ENCODE results near the gene MDM1. TPM values are rescaled to one million over a fixed set of nuclear protein-coding genes. Genes with fewer than 3 reads are reported as not detected.

The MDM1 gene
- total RNA-seq, 4 donors from 2014 or later = 5.9 to 9.3 (median 7.6) TPM

- TF ChIP-seq POLR2A (IDR thresholded peaks at IDR 0.05) = no peak
- TF ChIP-seq CTCF (IDR thresholded peaks at IDR 0.05) = no peak
- DNase-seq (ENCODE audit: low spot score in 2 of 2) = no peak
- no peak overlapping the region for H3K4me3 ChIP-seq (ENCODE audit: low read depth, poor library complexity, severe bottlenecking)
- intact Hi-C loops (cut with DNase I; ENCODE audit: low total_unique reads) = no loop called here
- WGBS, 2 donors = 93 to 95% methylated on average over 4 of the region's 4 CpGs
These were observed 50.7 kb downstream of the MDM1 start for GRCh38 chr12:68281322-68282077.

- WGBS, 2 donors = 84 to 95% methylated on average over 2 of the region's 2 CpGs
- intact Hi-C loops (cut with DNase I; ENCODE audit: low total_unique reads) = no loop called here
- no peak for DNase-seq (ENCODE audit: low spot score in 2 of 2)
- no peak overlapping the region for H3K4me3 ChIP-seq (ENCODE audit: low read depth, poor library complexity, severe bottlenecking)
- TF ChIP-seq POLR2A (IDR thresholded peaks at IDR 0.05) = no peak
- TF ChIP-seq CTCF (IDR thresholded peaks at IDR 0.05) = no peak
These were observed 51.9 kb downstream of the MDM1 start for GRCh38 chr12:68280240-68280639.

- intact Hi-C loops (cut with DNase I; ENCODE audit: low total_unique reads) = no loop called here
- WGBS, 2 donors = 76 to 80% methylated on average over 5 of the region's 5 CpGs
- DNase-seq (ENCODE audit: low spot score in 2 of 2) = no peak
- H3K4me3 ChIP-seq (ENCODE audit: low read depth, poor library complexity, severe bottlenecking) = no peak overlapping the region
- TF ChIP-seq POLR2A (IDR thresholded peaks at IDR 0.05) = no peak
- no peak for TF ChIP-seq CTCF (IDR thresholded peaks at IDR 0.05)
These were observed 52.7 kb downstream of the MDM1 start for GRCh38 chr12:68279227-68280054.

GRCh38 chr12:68276402-68276930 lies 55.7 kb downstream of the MDM1 start:
- no peak for TF ChIP-seq CTCF (IDR thresholded peaks at IDR 0.05)
- TF ChIP-seq POLR2A (IDR thresholded peaks at IDR 0.05) = no peak
- no peak for DNase-seq (ENCODE audit: low spot score in 2 of 2)
- 88 to 89% methylated on average over 6 of the region's 6 CpGs for WGBS, 2 donors
- intact Hi-C loops (cut with DNase I; ENCODE audit: low total_unique reads) = no loop called here
- H3K4me3 ChIP-seq (ENCODE audit: low read depth, poor library complexity, severe bottlenecking) = no peak overlapping the region

- intact Hi-C loops (cut with DNase I; ENCODE audit: low total_unique reads) = no loop called here
- TF ChIP-seq CTCF (IDR thresholded peaks at IDR 0.05) = no peak
- TF ChIP-seq POLR2A (IDR thresholded peaks at IDR 0.05) = no peak
- H3K4me3 ChIP-seq (ENCODE audit: low read depth, poor library complexity, severe bottlenecking) = no peak overlapping the region
- DNase-seq (ENCODE audit: low spot score in 2 of 2) = no peak
These were observed 59.4 kb downstream of the MDM1 start for GRCh38 chr12:68272732-68273131.

Data from lower leg skin (tissue), 4 donors.